Measurements from ENCODE around the gene UGGT1.
A peak's percentile ranks its signal among the peaks of the same experiment; 100 is the strongest.

Gene UGGT1, protein sequence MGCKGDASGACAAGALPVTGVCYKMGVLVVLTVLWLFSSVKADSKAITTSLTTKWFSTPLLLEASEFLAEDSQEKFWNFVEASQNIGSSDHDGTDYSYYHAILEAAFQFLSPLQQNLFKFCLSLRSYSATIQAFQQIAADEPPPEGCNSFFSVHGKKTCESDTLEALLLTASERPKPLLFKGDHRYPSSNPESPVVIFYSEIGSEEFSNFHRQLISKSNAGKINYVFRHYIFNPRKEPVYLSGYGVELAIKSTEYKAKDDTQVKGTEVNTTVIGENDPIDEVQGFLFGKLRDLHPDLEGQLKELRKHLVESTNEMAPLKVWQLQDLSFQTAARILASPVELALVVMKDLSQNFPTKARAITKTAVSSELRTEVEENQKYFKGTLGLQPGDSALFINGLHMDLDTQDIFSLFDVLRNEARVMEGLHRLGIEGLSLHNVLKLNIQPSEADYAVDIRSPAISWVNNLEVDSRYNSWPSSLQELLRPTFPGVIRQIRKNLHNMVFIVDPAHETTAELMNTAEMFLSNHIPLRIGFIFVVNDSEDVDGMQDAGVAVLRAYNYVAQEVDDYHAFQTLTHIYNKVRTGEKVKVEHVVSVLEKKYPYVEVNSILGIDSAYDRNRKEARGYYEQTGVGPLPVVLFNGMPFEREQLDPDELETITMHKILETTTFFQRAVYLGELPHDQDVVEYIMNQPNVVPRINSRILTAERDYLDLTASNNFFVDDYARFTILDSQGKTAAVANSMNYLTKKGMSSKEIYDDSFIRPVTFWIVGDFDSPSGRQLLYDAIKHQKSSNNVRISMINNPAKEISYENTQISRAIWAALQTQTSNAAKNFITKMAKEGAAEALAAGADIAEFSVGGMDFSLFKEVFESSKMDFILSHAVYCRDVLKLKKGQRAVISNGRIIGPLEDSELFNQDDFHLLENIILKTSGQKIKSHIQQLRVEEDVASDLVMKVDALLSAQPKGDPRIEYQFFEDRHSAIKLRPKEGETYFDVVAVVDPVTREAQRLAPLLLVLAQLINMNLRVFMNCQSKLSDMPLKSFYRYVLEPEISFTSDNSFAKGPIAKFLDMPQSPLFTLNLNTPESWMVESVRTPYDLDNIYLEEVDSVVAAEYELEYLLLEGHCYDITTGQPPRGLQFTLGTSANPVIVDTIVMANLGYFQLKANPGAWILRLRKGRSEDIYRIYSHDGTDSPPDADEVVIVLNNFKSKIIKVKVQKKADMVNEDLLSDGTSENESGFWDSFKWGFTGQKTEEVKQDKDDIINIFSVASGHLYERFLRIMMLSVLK (N-terminal part only)

DNA sequence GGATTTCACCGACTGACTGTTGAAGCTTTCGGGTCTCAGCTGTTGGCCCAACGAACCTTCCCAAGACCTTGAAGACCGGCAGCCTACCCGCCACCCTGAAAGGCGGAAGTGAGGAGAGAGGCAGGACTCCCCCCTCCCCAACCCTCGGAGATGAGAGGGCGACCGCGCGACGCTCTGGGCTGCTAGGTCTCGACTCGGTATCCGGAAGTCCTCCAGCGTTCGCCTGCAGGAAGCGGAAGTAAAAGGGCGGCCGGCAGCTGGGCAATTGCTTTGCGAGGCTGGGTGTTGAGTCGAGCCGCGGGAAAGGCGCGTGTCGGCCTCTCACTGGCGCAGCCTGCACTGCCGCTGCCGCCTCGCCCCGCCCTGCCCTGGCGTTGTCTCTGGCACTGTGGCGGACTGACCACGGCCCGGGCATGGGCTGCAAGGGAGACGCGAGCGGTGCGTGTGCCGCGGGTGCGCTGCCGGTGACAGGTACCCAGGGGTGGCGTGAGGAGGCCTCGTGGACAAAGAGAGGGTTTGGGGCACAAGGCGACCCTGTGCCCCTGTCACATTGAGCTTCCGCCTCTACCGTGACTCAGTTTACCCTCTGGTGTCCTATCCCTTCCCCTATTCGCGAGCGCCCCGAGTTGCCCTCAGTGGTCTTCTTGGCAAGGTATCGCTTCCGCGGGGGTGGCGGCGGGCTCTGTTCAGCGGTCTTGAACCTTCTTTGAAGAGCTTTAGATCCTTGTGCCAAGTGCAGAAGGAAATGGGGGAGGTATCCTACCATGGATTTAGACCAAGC is at the start of gene UGGT1:
Gene UGGT1 (plus strand): TSS at position 256 of the 781 bp plus-strand sequence. CDS start 158 bp downstream, at position 414.
- peak; percentile 98 for DNase-seq (ENCODE audit: low spot score)

DNA sequence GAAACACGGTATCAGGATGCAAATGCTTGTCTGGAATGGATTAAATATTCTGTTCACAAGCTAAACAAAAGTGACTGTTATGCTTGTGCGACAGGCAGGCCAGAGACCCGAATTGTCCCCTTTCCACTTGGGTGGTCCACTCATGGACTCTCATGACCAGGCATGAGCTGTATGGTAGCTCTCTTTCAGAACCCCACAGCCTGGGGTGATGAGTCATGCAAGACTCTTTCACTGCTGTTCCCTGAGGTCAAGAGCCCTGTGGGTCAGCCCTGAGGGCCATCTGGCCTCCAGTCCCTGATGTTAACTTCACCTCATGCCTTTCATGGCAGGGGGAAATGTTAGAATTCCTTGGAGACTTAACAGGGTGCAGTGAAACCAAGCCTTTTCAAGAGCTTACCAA is 49.4 kb upstream of the UGGT1 start:
- no peak for DNase-seq (ENCODE audit: low spot score)

DNA sequence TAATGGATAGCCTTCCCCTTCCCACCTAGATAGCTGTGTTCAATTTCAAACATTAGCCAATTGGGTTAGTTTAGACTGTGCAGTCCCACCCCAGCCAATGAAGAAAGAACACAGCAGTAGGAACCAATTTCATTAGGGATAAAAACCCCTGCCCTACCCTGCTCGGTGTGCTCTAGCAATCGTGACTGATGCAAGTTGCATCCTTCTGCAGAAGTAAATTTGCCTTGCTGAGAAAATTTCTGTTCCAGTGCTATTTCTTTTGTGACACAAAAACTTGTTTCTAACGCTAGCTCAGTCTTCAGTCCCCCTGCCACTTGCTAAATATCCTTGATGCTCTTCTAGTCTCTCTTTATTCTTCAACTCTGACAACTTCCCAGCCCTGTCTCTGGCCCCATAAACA is 48.0 kb upstream of the UGGT1 start:
- no peak for DNase-seq (ENCODE audit: low spot score)

DNA sequence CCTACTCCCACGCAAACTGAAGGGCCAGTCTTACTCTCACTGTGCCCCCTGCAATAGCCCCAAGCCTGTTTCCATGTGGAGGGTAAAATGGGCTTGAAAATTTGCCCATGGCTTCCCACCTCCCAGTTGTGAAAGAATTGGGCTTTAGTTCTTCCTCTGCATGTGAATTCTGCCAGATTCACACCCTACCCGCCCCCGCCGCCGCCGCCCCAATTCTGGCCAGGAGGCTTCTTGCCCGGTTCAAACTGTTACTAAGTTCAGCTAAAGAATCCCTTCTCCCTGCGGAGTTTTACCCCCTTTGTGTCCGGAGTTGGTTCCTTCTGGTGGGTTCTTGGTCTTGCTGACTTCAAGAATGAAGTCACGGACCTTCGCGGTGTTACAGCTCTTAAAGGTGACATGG is 37.7 kb upstream of the UGGT1 start:
- no peak for DNase-seq (ENCODE audit: low spot score)

DNA sequence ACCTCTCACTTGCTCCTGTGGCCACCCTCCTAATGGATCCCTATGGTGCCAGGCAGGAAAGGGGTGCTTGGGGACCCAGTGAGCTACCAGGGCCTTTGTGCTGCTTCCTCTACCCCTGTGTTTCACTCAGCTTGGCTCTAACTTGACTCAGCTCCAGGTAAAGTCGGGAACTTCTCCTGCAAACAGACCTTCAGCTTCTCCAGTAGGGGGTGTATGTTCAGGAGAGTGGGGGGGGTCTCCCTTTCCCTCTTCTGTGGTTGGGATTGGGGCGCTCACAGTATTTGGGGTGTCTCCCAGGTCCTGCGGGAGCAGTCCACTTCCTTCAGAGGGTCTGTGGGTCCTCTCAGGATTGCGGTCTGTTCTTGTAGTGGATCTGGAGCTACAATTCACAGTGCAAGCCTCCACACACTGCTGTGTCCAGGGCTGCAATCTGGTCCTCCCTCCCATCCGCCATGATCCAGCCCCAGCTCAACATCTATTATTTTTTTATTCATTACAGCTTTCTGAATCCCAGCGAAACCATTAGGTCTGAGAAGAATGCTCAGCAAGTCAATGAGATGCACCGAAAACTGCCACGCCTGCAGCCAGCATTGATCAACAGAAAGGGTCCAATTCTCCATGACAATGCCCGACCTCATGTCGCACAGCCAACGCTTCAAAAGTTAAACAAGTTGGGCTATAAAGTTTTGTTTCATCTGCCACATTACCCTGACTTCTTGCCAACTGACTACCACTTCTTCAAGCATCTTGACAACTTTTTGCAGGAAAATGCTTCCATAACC is 36.7 kb upstream of the UGGT1 start:
- DNase-seq (ENCODE audit: low spot score), result no peak

DNA sequence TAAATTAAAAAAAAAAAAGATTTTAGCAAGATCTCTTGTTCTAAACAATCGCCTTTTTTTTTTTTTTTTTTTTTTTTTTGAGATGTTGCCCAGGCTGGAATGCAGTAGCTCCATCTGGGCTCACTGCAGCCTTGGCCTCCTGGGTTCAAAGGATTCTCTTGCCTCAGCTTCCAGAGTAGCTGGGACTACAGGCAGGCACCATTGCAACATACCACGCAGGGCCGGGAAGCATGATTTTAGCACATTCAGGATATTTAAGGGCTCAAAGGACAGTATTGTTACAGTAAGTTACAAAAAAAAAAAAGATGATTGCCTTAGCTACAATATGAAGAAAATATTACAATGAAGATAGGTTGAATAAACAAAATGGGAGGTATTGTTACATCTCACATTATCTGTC is 33.7 kb upstream of the UGGT1 start:
- DNase-seq (ENCODE audit: low spot score), result no peak

DNA sequence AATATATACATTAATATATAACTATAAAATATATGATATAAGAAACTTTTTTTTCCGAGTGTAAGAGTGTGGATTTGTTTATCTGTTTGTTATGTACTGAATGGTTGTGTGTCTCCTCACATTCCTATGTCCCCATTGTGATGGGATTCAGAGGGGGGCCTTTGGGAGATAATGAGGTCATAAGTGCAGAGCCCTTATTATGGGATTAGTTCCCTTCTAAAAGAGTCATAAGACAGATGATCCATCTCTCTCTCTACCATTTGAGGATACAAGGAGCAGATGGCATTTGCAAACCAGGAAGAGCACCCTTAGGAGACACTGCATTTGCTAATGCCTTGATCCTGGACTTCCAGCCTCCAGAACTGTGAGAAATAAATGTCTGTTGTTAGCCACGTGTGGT is 32.9 kb upstream of the UGGT1 start:
- DNase-seq (ENCODE audit: low spot score), result no peak

DNA sequence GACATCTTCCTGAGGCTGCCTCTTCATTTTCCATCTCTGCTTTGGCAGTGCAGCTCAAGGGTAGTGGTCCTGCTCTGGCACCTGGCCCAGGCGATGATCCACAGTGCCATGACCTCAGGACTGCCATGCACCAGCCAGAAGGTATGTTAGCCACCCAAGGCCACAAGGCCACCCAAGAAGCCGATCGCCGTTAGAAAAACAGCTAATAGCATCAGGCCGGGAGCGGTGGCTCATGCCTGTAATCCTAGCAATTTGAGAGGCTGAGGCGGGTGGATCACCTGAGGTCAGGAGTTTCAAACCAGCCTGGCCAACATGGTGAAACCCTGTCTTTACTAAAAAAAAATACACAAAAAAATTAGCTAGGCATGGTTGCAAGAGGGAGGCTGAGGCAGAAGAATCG is 28.4 kb upstream of the UGGT1 start:
- DNase-seq (ENCODE audit: low spot score), result no peak

DNA sequence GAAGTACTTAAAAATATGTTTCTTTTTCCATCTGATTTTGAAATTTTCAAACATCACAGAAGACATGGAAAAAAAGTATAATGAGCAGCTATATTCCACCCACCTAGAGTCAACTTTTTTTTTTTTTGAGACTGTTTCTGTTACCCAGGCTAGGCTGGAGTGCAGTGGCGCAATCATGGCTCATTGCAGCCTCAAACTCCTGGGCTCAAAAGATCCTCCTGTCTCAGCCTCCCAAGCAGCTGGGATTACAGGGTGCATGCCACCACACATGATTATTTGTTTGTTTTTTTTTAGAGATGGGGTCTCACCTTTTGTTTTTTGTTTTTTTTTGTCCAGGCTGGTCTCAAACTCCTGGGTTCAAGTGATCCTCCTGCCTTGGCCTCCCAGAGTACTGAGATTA is 26.6 kb upstream of the UGGT1 start:
- DNase-seq (ENCODE audit: low spot score), result no peak

DNA sequence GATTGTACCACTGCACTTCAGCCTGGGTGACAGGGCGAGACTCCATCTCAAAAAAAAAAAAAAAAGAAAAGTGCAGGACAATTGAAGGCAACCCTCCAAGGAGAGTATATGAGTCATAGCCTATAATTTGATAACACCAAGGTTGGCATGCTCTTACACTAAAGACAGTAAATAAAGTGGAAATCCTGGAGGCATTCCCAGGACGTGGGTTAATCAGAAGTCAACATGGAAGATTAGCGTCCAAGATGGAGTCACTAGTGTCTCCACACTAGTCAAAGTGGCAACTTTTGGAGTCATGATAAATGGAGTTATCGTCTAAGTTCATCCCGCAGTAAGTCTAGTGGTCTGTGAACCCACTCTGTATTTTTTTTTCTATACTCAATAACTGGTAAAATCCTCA is 21.2 kb upstream of the UGGT1 start:
- no peak for DNase-seq (ENCODE audit: low spot score)

DNA sequence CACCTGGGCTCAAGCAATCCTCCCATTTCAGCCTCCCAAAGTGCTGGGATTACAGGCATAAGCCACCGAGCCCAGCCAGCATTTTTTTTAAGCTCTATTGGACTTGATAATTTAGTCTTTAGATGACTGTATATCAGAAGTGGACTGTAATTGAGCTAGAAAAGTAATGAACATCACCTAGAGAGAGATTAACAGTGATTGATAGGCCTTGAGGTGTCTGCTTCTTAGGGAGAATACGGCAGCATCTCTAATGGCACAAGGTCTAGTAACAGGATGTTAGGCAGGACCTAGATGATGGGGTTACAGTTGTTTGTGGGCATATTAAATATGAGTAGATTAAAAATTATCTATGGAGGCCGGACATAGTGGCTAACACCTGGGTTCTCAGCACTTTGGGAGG is 17.7 kb upstream of the UGGT1 start:
- DNase-seq (ENCODE audit: low spot score), result no peak

DNA sequence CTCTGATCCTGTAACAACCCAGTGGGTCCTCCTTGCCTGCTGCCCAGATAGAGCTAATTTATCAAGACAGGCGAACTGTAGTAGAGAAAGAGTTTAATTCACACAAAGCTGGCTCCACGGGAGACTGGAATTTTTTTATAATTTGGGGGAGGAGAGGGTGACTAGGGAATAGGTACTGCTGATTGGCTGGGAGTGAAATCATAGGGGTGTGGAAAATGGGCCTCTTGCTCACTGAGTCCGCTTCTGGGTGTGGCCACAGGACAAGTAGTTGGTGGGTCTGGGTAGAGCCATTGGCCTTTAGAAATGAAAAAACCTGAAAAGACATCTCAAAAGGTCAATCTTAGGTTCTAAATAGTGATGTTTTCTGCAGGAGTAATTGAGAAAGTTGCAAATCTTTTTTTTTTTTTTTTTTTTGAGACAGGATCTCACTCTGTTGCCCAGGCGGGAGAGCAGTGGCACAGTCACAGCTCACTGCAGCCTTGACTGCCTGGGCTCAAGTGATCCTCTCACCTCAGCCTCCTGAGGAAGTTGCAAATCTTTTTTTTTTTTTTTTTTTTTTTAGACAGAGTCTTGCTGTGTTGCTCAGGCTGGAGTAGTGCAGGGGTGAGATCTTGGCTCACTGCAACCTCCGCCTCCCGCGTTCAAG is 14.4 kb upstream of the UGGT1 start:
- no peak for DNase-seq (ENCODE audit: low spot score)

DNA sequence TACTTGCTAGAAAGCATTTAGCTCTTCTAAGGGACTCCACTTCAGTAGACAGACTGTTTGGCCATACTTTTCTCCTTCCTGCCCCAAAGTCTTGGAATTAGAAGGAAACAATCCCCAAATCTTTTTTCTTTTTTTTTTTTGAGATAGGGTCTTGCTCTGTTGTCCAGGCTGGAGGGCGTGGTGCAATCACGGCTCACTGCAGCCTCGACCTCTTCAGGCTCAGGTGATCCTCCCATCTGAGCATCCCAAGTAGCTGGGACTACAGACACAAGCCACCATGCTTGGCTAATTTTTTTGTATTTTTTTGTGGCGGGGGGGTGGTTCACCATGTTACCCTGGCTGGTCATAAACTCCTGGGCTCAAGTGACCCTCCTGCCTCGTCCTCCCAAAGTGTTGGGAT is 6.2 kb upstream of the UGGT1 start:
- no peak for DNase-seq (ENCODE audit: low spot score)

DNA sequence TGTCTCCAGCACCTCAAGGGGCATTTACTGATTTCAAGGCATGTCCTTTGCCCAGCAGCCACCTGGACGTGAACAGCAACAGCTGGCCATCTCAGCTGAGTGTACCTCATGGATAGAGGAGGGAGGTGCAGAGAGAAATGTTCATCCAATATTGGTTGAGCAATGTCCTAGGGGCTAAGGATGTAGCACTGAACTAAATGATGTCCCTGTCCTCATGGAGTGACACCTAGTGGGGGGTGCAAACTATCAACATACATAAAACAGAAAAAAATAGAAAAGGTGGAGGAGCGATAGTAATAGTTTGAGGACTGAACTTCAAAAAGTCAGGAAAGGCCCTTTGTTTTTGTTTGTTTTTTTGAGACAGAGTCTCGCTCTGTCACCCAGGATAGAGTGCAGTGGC is 4.8 kb upstream of the UGGT1 start:
- DNase-seq (ENCODE audit: low spot score), result no peak

DNA sequence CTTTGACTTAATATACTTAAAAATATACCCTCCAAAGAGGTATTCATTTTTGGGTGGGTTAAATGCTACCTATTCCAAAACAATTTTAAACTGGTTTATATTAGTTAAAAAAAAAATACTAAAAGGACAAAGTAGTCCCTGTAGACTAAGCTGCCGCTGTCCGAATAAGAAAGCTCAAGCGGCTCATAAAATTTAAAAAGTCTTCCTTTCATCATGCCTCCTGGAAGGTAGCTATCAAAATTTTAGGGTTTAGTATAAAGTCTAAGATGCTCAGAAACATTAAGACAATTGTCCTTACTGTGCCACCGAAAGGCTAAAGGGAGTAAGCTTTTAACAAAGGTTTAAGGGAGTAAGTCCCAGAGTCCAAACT is 440 bp upstream of the UGGT1 start:
- no peak for DNase-seq (ENCODE audit: low spot score)

DNA sequence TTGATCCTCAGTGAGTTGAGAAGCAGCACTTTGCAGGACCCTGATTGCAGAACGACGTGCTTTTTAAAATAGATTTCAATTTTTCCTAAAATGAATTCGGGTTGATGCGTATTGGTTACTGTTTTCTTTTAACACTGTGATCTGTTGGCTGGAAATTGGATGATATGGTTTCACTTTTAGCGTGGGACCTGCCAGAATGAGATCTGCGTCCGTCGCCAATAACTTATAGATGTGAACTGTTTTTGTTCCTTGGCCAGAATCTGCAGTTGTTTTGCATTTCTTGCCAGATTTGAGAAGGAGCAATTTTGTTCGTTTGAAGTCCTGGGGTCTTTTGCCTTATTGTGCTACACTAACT is 703 bp downstream of the UGGT1 start:
- DNase-seq (ENCODE audit: low spot score), result peak; percentile 14

DNA sequence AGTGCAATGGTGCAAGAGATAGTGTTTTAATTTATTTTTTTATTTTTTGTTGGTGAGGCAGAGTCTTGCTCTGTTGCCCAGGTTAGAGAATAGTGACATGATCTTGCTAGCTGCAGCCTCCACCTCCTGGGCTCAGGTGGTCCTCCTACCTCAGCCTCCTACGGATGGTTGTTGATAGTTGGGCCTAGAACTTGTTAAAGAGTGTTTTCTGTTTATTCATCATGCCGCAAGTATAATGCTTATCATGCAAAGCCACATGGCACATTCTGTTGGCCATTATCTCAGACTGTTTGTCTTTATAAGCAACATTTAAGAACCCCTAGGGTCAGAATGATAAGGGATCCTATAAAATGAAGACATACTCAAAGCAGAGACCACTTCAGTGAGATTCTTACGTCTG is 1.7 kb downstream of the UGGT1 start:
- no peak for DNase-seq (ENCODE audit: low spot score)

DNA sequence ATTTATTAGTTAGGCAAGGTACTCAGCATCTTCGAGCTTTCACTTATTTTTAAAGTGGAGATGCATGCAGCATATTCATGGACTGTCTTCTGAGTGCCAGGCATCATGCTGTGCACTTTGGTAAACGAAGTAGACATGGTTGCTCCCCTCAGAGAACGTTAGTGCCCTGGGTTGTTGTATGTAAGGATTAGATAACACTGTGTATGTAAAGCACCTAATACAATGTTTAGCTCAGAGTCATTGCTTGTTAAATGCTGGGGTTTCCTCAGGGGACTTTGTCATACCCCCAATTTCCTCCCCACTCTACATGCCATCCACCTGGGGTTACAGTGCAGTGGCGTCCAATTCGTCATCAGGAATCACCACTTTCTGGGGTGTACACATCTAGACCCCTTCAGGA is 2.8 kb downstream of the UGGT1 start:
- DNase-seq (ENCODE audit: low spot score), result no peak

DNA sequence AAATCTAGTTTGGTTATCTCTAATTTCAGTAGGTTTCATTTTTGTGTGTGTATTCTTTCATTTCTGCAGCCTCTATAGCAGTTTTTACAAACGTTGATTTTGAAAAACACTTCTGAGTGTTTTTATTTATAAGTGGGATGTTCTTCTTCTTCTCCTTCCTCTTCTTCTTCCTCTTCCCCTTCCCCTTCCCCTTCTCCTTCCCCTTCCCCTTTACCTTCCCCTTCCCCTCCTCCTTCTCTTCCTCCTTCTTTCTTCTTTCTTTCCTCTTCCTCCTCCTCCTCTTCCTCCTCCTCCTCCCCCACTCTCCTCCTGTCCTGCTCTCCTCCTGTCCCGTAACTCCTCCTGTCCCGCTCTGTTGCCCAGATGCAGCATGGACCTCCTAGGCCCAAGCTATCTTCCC is 4.2 kb downstream of the UGGT1 start:
- no peak for DNase-seq (ENCODE audit: low spot score)

DNA sequence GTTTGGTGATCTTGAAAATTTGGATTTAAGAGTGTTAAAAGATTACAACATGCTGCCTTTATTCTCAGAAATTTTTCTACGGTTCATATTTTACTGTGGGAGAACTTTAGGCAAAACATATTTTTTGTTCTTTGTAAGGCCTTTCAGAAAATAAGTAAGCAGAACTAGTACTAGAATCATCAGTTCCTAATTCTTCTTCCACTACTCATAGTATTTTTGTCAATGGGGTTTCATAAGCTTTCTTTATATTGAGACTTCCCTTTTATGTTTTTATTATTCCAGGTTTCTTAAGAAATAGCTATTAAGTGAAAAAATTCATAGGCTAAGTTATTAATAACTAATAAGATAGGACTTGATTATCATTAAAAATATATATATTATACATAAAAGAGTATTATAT is 12.4 kb downstream of the UGGT1 start:
- DNase-seq (ENCODE audit: low spot score), result no peak

DNA sequence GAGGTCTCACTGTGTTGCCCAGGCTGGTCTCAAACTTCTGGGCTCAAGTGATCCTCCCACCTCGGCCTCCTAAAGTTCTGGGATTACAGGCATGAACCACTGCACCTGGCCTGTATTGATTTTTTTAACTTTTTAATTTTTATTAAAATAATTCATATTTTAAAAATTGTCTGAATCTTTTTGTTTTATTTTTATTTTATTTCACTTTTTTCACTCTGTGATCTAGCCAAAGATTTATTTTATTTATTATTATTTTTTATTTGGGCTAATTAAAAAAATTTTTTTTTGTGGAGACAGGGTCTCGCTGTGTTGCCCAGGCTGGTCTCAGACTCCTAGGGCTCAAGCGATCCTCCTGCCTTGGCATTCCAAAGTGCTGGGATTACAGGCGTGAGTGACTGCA is 14.1 kb downstream of the UGGT1 start:
- DNase-seq (ENCODE audit: low spot score), result no peak
